NT2/D1 (cell line): Measurements from ENCODE around the gene ATF4.

Experiments
- SUZ12 ChIP-seq: IDR thresholded peaks from 2 replicates; pipeline ENCODE4 v1.6.1; 2011; ENCODE audit not compliant: insufficient read length, insufficient read depth; ENCODE audit errors: extremely low read depth
- YY1 ChIP-seq: IDR thresholded peaks from 2 replicates; pipeline ENCODE4 v1.6.1; 2011; ENCODE audit not compliant: insufficient read length, insufficient read depth
- ZNF274 ChIP-seq: IDR thresholded peaks from 2 replicates; pipeline ENCODE4 v1.6.1; 2011; ENCODE audit warnings: mild to moderate bottlenecking, low read depth, low read length

DNA sequence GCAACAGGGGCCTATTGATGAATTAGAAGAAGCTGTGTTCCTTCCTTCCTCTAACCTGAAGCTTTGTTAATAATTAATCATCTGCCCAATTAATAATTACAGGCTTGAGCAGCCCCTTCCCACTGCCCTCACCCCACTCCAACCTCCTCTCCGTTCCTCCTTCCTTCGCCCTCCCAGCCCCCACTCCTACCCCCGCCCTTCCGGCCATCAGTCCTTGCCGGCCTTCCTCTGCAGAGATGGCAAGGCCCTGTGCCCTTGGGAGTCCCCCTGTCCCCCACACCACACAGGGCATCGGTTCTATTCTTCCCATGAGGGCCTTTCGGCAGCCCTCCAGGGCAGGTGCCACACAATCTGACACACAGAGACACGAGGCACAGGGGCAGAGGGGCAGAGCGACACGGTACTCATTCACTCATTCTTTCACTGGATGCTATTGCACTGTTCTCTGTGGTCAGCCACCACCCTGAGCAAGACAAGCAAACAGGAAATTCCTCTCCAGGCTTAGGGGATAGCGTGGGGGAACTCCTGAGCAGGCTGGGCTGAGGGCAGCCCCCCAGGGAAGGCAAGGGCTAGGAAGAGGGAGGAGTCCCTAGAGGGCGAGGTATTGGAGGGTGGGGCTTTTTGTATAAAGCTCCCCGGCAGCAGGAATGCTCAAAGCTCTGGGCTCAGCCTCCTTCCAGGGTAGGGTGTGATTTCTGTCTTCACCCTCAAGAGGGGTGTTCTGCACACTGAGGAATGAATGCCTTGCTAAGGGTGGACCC lies 48.8 kb upstream of the ATF4 start:
- TF ChIP-seq YY1 (no peak), ZNF274 (no peak), SUZ12 (no peak)
